HG03025 (cell line): ENCODE measurements around the gene CMTM8.

Experiments used
- ATAC-seq: cut with Tn5 transposase; IDR thresholded peaks from one replicate; pipeline ENCODE4 v1.9.1; 2021; ENCODE audit warnings: mild to moderate bottlenecking, moderate library complexity; ENCODE audit not compliant: unreplicated experiment, low FRiP score

CMTM8 gene

GRCh38 chr3:32303977-32304881 lies 65.7 kb downstream of the CMTM8 start:
- ATAC-seq, result no peak

GRCh38 chr3:32305361-32305876 lies 66.9 kb downstream of the CMTM8 start:
- no peak for ATAC-seq

GRCh38 chr3:32306072-32306471 lies 67.6 kb downstream of the CMTM8 start:
- ATAC-seq, result no peak

GRCh38 chr3:32307591-32307990 lies 69.1 kb downstream of the CMTM8 start:
- no peak for ATAC-seq

DNA sequence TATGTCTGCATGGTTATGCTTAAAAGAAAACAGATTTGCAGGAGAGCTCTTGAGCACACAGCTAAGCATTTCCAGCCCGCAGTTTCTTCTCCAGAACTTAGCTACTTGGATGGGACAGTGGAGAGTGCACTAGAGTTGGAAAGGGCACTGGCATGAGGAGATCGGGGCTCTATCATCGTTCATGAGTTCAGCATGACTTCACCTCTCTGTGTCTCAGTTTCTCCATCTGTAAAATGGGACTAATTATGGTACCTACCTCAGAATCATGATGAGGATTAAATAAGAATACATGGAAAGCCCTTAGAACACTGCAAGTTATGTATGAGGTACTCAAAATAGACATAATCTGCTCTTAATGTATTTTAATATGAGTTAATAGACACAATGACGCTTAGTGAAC lies 69.9 kb downstream of the CMTM8 start:
- ATAC-seq, result no peak

- no peak for ATAC-seq
Measured at GRCh38 chr3:32309654-32310242, 71.3 kb downstream of the CMTM8 start.

DNA sequence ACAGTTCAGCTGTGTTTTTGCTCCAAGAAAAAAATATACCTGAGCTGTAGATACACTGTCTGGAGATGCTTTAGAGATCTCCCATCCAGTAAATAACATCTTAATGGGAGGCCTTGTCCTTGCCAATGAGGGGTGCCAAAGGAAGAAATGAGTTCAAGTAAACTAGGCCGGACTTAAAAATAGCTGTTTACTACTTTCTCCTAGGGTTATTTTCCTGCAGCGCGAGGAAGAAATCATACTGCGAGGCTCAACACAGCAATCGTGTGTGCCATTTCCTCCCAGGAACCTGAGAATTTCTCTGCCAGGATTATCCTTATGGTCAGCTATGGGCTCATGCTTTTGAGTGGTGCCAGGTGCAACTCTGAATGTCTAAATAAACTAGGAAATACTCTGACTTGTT lies 71.9 kb downstream of the CMTM8 start:
- no peak for ATAC-seq

DNA sequence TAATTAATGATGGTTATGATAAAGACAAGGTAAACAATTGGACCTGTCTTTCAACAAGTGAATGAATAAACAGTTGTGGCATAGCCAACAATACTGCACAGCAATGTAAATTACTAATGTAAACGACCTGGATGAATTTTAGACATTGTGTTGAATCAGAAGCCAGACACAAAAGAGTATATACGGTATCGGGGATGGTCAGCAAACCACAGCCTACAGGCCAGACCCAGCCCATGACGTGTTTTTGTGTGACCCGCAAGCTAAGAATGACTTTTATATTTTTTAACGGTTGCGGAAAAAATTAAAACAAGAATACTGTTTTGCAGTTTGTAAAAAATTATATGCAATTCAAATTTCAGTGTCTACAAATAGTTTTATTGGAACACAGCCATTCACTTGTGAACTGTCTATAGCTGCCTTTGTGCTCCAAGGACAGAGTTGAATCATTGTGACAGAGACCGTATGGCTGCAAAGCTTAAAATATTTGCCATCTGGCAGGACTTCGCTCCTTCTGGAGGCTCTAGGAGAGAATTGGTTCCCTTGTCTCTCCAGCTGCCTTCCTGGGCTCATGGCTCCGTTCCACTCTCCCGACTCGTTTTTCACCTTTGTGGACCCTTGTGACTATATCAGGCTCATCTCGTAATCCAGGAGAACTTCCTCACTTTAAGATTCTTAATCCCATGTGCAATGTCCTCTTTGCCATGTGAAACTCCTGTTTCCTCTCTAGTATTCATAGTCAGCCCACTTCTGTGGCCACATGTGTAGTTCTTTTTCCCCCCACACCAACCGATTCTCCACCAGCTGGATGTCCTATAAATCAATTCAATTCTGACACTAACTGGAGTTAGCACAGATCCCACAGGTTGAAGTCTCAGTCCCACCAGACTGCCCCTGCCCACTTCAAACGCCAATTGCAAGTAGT lies 72.7 kb downstream of the CMTM8 start:
- ATAC-seq, result no peak

GRCh38 chr3:32312251-32312650 lies 73.8 kb downstream of the CMTM8 start:
- no peak for ATAC-seq

- ATAC-seq, result no peak
Measured at GRCh38 chr3:32313169-32313568, 74.7 kb downstream of the CMTM8 start.

DNA sequence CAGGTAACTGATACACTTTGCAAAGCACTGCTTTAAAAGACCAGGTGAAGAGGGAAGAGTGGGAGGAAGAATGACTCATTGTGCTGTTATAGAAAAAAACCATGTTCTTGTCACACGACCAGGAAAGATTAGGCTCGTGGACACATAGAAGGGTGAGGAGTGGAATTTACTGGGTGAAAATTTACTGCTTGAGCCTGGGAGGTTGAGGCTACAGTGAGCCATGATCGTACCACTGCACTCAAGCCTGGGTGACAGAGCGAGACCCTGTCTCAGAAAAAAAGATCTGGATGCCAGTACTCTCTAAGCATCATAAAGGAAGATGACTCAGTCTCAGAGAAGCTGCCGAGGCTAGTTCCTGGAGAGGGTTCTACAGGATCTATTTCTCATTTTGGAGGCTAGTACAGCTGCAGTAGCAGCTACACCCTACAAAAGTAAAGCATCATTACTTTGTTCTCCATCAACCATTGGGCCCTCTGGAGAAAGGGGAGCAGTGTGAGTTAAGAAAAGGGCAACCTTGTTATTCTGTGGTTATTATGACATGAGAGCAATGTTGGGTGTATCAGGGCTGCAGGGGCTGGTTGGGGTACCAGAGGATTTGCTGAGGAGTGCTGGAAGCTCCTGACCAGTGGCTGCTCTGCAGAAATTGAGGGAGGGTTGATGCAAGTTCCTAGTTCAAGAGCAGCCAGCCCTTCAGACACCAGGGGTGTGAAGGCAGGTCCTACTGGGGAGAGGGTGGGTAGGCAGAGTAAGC lies 75.4 kb downstream of the CMTM8 start:
- ATAC-seq, result no peak

DNA sequence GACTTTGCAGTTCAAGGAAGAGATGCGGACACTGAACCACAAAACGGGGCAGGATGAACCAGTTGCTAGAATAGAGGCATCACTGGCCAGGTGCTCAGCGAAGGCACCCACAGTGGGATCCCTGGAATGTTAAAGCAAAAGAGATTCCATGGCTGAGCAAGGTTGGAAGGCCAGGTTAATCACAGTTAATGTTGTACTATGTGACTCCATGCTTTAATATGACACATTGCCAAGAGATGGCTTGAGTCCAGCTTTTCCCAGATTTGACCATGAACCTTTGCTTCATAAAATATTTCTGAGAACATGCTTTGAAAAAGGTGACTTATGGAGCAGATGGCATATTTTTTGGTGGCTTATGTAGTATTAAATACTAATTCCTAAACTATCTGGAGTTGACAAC lies 77.0 kb downstream of the CMTM8 start:
- no peak for ATAC-seq

- ATAC-seq, result no peak
Measured at GRCh38 chr3:32316319-32316718, 77.8 kb downstream of the CMTM8 start.

DNA sequence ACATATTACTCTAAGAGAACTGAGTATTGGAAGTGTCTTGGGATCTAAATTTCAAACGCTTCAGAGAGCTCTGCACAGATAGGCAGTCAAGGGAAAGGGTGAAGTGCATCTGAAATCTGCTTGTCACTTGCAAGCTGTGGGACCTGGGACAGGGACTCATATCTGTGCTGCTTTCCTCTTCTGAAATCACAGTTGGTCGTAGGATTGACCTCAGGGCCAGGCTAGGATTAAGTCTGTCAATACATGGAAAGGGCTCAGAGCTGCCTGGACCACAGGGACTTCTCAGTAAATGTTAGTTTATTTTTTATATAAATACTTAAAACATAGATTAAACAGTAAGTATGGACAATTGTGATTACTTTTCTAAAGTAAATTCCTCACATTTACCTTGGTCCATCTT lies 78.5 kb downstream of the CMTM8 start:
- no peak for ATAC-seq

DNA sequence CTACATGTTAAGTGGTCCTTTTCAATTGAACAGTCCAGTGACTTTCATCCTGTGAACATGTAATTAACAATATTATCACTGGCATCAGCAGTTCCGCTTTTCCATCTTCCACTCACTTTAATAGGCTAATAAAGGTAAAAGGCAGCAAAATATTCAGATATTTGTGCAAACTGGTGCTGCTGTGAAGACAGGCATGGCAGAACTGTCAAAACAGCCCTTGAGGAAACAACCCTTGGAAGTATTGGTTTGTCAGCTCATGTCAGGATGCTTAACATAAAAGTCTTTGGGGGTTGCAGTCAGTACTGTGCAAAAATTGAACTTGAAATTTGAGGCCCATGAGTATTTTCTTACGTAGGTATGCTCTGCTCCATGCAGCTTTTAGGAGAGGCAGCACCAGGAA lies 81.1 kb downstream of the CMTM8 start:
- no peak for ATAC-seq

- no peak for ATAC-seq
Measured at GRCh38 chr3:32320080-32320479, 81.6 kb downstream of the CMTM8 start.

DNA sequence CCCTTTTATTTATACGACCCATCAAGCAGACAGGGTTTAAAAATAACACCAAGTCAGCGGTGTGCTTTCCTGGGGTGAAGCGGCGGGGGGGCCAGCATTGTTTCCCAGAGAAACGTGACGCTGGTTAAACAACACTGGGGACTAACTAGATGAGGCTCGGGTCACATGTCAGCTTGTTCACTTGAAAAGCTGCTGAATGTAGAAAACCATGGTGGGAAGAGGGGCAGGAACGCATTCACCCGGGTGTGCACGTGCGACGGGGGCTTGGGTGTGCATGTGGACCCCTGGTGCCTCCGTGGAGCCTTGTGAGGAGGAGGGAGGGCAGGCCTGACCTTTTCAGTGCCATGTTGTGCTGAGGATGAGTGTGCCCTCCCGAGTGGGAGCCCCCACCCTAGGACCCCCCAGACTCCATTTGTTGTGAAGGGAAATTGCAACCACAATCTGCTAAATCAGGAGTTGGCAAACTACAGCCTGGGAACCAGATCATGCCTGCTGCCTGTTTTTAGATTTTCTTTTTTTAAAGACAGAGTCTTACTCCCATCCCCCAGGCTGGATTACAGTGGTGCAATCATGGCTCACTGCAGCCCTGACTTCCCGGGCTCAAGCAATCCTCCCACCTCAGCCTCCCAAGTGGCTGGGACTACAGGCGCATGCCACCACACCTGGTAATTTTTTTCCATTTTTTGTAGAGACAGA lies 82.8 kb downstream of the CMTM8 start:
- no peak for ATAC-seq

DNA sequence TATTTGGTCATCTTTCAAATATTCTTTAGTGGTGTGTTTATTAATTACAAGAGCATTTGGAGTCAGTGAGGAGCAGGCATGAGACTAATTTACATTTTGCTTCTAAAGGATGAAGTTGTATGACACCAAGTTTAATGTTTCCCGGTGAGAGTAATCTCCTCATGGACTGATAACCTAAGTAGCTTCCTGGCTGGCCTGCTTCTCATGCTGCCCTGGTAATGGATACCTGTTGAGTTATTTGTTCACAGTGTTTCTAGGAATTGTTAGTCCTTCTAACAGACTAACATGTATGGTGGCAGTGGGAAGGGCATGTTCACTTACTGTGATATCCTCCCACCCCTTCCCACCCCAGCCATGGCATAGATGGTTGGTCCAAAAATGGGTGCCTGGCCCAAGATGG lies 83.8 kb downstream of the CMTM8 start:
- no peak for ATAC-seq

DNA sequence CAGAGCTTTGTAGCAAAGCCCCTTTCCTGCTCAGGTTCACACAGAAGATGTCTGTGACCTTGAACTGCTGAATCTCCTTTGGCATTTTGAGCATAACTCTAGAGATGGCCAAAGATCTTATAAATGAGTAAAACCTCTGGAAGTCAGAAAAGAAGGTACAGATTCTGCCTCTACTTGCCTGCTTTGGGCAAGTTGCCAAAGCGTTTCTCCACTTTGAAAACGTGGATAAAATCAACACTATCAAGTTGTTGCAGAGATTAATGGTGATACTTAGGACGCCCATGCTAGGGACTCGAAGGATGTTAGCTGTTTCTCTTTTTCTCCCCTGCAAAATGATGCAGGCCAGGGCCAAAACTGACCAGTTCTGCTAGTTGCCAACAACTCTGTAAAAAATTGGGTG lies 85.1 kb downstream of the CMTM8 start:
- ATAC-seq, result no peak

- ATAC-seq, result no peak
Measured at GRCh38 chr3:32325201-32325600, 86.7 kb downstream of the CMTM8 start.
